Forelimb muscle (tissue), 1 donor: ENCODE measurements around the gene ZNF442. TPM values are rescaled to one million over a fixed set of nuclear protein-coding genes. Genes with fewer than 3 reads are reported as not detected.
"Not testable (repeated sequence)": the region's sequence is repeated elsewhere in the genome, so short reads cannot be mapped to it uniquely, and the experiment has no call there.

Experiments
- DNase-seq: peaks from one replicate; pipeline ENCODE4 v3.0.0-alpha.2; 2013; ENCODE audit warnings: low read depth
- polyA plus RNA-seq: library from polyadenylated mRNA; unstranded; fragments of 120-200 nt; gene quantifications from one replicate; pipeline ENCODE4 v1.2.1, GENCODE V29; 2013; ENCODE audit not compliant: insufficient read length

The ZNF442 gene
- polyA plus RNA-seq = 1.9 TPM

- peak; percentile 88 for DNase-seq
These were observed at the start of gene ZNF442 for GRCh38 chr19:12365236-12366162. TSS of gene ZNF442 (minus strand) at chr19:12365683. CDS start at chr19:12363631, 2,052 bp downstream.

- DNase-seq = no peak
These were observed 46.4 kb upstream of the ZNF442 start for GRCh38 chr19:12411893-12412292.

GRCh38 chr19:12400633-12401502 lies 35.4 kb upstream of the ZNF442 start, which contains the start of gene ZNF799:
TSS of gene ZNF799 (minus strand) at chr19:12401271. CDS start at chr19:12401070, 201 bp downstream.
- DNase-seq = peak; percentile 93

- not testable (repeated sequence) for DNase-seq
These were observed 34.6 kb upstream of the ZNF442 start for GRCh38 chr19:12399901-12400632.

DNA sequence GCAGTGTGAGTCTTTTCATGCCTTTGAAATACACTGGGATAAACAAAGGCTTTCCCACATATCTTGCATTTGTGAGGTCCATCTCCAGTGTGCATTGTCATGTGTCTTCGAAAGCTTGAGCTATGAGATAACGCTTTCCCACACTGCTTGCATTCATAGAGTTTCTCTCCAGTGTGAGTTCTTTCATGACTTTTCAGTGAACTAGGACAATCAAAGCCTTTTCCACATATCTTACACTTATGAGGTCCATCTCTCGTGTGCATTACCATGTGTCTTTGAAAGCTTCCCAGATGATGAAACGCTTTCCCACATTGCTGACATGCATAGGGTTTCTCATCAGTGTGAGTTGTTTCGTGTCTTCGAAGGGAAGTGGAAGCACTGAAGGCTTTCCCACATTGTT lies 25.7 kb upstream of the ZNF442 start:
- not testable (repeated sequence) for DNase-seq

- DNase-seq = not testable (repeated sequence)
These were observed 20.9 kb upstream of the ZNF442 start for GRCh38 chr19:12386365-12386764.

- no peak for DNase-seq
These were observed 14.9 kb upstream of the ZNF442 start for GRCh38 chr19:12380444-12380737.

DNA sequence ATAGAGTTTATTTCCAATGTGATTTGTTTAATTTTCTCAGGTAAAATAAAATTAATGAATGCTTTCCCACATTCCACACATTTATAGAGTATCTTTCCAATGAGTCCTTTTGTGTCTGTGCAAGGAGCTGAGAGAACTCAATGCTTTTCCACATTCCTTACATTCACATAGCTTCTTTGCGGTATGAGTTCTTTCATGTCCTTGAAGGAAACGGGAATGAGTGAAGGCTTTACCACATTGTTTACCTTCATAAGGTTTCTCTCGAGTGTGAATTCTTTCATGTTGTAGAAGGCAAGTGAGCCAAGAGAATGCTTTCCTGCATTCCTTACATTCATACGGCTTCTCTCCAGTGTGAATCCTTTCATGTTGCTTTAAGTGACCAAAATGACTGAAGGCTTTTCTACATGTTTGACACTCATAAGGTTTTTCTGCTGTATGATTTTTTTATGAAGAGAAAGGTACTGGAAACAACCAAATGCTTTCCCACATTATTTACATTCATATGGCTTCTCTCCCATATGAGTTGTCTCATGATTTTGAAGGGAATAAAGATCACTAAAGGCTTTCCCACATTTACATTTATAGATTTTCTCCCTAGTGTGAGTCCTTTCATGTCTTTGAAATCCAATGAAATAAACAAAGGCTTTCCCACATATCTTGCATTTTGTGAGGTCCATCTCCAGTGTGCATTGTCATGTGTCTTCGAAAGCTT lies 14.4 kb upstream of the ZNF442 start:
- no peak for DNase-seq

DNA sequence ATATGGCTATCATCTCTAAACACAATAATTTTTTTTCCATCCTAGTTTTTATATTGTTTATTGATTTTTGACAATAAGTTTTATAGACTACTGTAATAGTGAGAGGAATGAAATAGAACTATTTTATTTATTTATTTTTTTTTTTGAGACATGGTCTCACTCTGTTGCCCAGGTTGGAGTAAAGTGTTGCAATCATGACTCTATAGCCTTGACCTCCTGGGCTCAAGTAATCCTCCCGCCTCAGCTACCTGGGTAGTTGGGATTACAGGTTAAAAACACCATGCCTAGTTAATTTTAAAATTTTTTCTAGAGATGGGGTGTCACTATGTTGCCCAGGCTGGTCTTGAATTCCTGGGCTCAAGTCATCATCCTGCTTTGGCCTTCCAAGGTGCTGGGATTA lies 8.5 kb upstream of the ZNF442 start:
- DNase-seq = no peak

GRCh38 chr19:12364391-12365235 lies 870 bp downstream of the ZNF442 start:
- DNase-seq = no peak

DNA sequence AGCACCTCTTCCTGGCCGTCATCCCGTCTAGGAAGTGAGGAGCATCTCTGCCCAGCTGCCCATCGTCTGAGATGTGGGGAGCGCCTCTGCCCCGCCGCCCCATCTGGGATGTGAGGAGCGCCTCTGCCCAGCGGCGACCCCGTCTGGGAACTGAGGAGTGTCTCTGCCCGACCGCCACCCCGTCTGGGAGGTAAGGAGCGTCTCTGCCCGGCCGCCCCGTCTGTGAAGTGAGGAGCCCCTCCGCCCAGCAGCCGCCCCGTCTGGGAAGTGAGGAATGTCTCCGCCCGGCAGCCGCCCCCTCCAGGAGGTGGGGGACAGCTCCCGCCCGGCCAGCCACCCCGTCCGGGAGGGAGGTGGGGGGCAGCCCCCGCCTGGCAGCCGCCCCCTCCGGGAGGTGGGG lies 3.2 kb downstream of the ZNF442 start:
- DNase-seq = not testable (repeated sequence)

DNA sequence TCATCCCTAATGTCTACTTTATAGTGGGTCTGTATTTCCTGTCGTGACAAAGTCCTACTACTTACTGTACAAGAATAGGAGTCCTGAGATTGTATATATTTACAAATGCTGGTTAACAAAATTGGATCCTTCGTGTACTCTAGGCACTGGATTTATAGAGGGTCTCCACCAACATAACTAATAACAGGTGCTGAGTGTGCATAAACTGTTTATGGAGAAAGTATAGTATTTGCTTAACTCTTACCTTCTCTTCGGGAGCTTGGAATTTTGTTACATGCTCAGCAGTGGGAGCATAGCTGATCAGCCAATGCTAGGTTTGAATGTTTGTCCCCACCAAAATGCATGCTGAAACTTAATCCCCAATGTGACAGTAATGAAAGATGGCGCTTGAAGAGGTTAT lies 12.1 kb downstream of the ZNF442 start:
- DNase-seq = no peak

- DNase-seq = no peak
These were observed 14.6 kb downstream of the ZNF442 start for GRCh38 chr19:12350890-12351197.

DNA sequence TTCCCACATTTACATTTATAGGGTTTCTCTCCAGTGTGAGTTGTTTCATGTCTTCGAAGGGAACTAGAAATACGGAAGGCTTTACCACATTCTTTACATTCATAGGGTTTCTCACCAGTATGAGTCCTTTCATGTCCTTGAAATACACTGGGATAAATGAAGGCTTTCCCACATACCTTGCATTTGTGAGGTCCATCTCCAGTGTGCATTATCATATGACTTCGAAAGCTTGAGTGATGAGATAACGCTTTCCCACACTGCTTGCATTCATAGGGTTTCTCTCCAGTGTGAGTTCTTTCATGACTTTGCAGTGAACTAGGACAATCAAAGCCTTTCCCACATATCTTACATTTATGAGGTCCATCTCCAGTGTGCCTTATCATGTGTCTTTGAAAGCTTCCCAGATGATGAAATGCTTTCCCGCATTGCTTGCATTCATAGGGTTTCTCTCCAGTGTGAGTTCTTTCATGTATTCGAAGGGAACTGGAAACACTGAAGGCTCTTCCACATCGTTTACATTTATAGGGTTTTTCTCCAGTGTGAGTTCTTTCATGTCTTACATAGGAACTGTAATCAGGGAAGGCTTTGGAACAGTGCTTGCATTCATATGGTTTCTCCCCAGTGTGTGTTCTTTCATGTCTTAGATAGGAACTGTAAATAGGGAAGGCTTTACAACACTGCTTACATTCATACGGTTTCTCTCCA lies 15.1 kb downstream of the ZNF442 start:
- no peak for DNase-seq

- no peak for DNase-seq
These were observed 18.6 kb downstream of the ZNF442 start for GRCh38 chr19:12346896-12347295.

- DNase-seq = no peak
These were observed 20.3 kb downstream of the ZNF442 start for GRCh38 chr19:12345197-12345596.

GRCh38 chr19:12333162-12334159 lies 32.0 kb downstream of the ZNF442 start, which contains the start of gene ZNF563:
TSS of gene ZNF563 (minus strand) at chr19:12333633. CDS start at chr19:12333482, 151 bp downstream.
- DNase-seq = peak; percentile 90

- DNase-seq = no peak
These were observed 34.1 kb downstream of the ZNF442 start for GRCh38 chr19:12331211-12331941.
